GM12878 (cell line): ENCODE data around the gene EMC1. TPM values are rescaled to one million over a fixed set of nuclear protein-coding genes. Genes with fewer than 3 reads are reported as not detected.

Source experiments
- ATAC-seq: fragments of 200-7000 bp; cut with Tn5 transposase; 3 replicates; pipeline ENCODE4 v1.9.1; 2020; ENCODE audit warnings: mild to moderate bottlenecking, moderate library complexity
- BruUV-seq: library from RNA; stranded (reverse); fragments of 400-500 nt; replicated peaks from 2 replicates; lab custom pipeline; 2021; lab: Mats Ljungman, UMichigan
- CTCF ChIA-PET: fragments of 300-600 bp; sonication (Branson Sonifier 250); formaldehyde crosslinking; extraction: SDS; loops from one replicate; lab custom pipeline; 2021; ENCODE audit warnings: inconsistent platforms; lab: Yijun Ruan, JAX
- POLR2A ChIA-PET: fragments of 350-600 bp; formaldehyde crosslinking; extraction: SDS; loops from one replicate; lab custom pipeline; 2021; ENCODE audit warnings: inconsistent platforms; lab: Charles Lee
- RAD21 ChIA-PET: fragments of 300-600 bp; sonication (Branson Sonifier 250); formaldehyde crosslinking; loops from one replicate; lab custom pipeline; 2023; ENCODE audit warnings: antibody characterized with exemption; ENCODE audit not compliant: unreplicated experiment; lab: Charles Lee
- SMC1A ChIA-PET: fragments of 300-600 bp; sonication (Branson Sonifier 250); formaldehyde crosslinking; loops from one replicate; lab custom pipeline; 2023; ENCODE audit not compliant: unreplicated experiment, uncharacterized antibody; lab: Charles Lee
- DNase-seq: peaks from one replicate; pipeline ENCODE4 v3.0.0-alpha.2; 2011; ENCODE audit warnings: low read depth, low spot score
- FAIRE-seq: peaks from 3 replicates; lab custom pipeline; 2011; peaks lifted over from hg19 to GRCh38; lab: Jason Lieb, UNC
- H2AFZ ChIP-seq: 2 replicates; pipeline ENCODE4 v1.6.0; 2011; ENCODE audit warnings: low read depth, low read length, control low read depth; ENCODE audit not compliant: control insufficient read depth
- H3K27ac ChIP-seq: 2 replicates; pipeline ENCODE4 v1.5.1; 2011; ENCODE audit warnings: control low read depth; ENCODE audit not compliant: control insufficient read depth, insufficient read depth
- H3K27me3 ChIP-seq, 2 experiments: replicated peaks in 1 of 2; 2 replicates each; pipeline versions ENCODE4 v1.6.0 to v1.6.1; 2011; ENCODE audit warnings: low read length in 1 of 2; ENCODE audit not compliant: control insufficient read depth in 2 of 2, insufficient read depth in 2 of 2
- H3K36me3 ChIP-seq, 2 experiments: 2 replicates each; pipeline ENCODE4 v1.5.1; 2011; ENCODE audit warnings: low read length in 1 of 2; ENCODE audit not compliant: control insufficient read depth in 2 of 2, insufficient read depth in 2 of 2
- H3K4me1 ChIP-seq: 2 replicates; pipeline ENCODE4 v1.6.1; 2011; ENCODE audit warnings: mild to moderate bottlenecking, low read length, moderate library complexity, mixed read lengths; ENCODE audit not compliant: control insufficient read depth, insufficient read depth
- H3K4me2 ChIP-seq: 2 replicates; pipeline ENCODE4 v1.6.0; 2011; ENCODE audit warnings: control low read depth; ENCODE audit not compliant: control insufficient read depth, insufficient read depth
- H3K4me3 ChIP-seq: fragments of 200-600 bp; sonication (generic); 2 replicates; pipeline ENCODE4 v1.5.1; 2016
- H3K79me2 ChIP-seq: 2 replicates; pipeline ENCODE4 v1.6.0; 2011; ENCODE audit warnings: low read length; ENCODE audit not compliant: control insufficient read depth, insufficient read depth
- H3K9ac ChIP-seq: 2 replicates; pipeline ENCODE4 v1.8.0; 2011; ENCODE audit warnings: low read length, control low read depth, mixed read lengths; ENCODE audit not compliant: control insufficient read depth, insufficient read depth
- H3K9me3 ChIP-seq: replicated peaks from 3 replicates; pipeline ENCODE4 v1.5.1; 2011; ENCODE audit warnings: mild to moderate bottlenecking, low read length; ENCODE audit not compliant: control insufficient read depth, insufficient read depth
- H4K20me1 ChIP-seq: 2 replicates; pipeline ENCODE4 v1.6.0; 2011; ENCODE audit not compliant: control insufficient read depth, insufficient read depth
- CBFB ChIP-seq: IDR thresholded peaks from 2 replicates; pipeline ENCODE4 v1.6.1; 2016; ENCODE audit warnings: antibody characterized with exemption, low read depth
- CBX5 ChIP-seq: sonication (generic); IDR thresholded peaks from 2 replicates; pipeline ENCODE4 v1.6.1; 2016; ENCODE audit warnings: low read depth, moderate library complexity, mild to moderate bottlenecking, inconsistent platforms
- ELK1 ChIP-seq: IDR thresholded peaks from 2 replicates; pipeline ENCODE4 v1.6.1; 2012; ENCODE audit warnings: low read depth, low read length, improper control_type of control experiment
- GABPA ChIP-seq: IDR thresholded peaks from 2 replicates; pipeline ENCODE4 v1.6.1; 2014; ENCODE audit warnings: antibody characterized with exemption, low read depth, mild to moderate bottlenecking, inconsistent platforms
- HCFC1 ChIP-seq: fragments of 150-350 bp; IDR thresholded peaks from 2 replicates; pipeline ENCODE4 v1.6.1; 2014; ENCODE audit warnings: low read length
- MAX ChIP-seq: IDR thresholded peaks from 2 replicates; pipeline ENCODE4 v1.6.1; 2012; ENCODE audit warnings: low read depth, low read length, improper control_type of control experiment
- POLR2A ChIP-seq: IDR thresholded peaks from 2 replicates; pipeline ENCODE4 v1.6.1; 2011; ENCODE audit warnings: low read depth, mild to moderate bottlenecking, low read length
- POLR2AphosphoS5 ChIP-seq: IDR thresholded peaks from 2 replicates; pipeline ENCODE4 v1.6.1; 2011; ENCODE audit warnings: mild to moderate bottlenecking, low read length, inconsistent platforms
- RBBP5 ChIP-seq: fragments of 200-600 bp; sonication (generic); conservative IDR thresholded peaks from 2 replicates; pipeline ENCODE4 v1.6.1; 2016
- RELB ChIP-seq: fragments of 450-650 bp; IDR thresholded peaks from 2 replicates; pipeline ENCODE4 v1.6.1; 2017; ENCODE audit warnings: low read depth, mild to moderate bottlenecking, moderate library complexity
- TAF1 ChIP-seq: IDR thresholded peaks from 2 replicates; pipeline ENCODE4 v1.6.1; 2011; ENCODE audit warnings: mild to moderate bottlenecking, low read depth, low read length, borderline replicate concordance
- TCF3 ChIP-seq: IDR thresholded peaks from 2 replicates; pipeline ENCODE4 v1.6.1; 2012; ENCODE audit warnings: low read depth, mild to moderate bottlenecking, low read length, borderline replicate concordance; ENCODE audit not compliant: insufficient read depth
- ZNF24 ChIP-seq: fragments of 450-650 bp; IDR thresholded peaks from 2 replicates; pipeline ENCODE4 v1.6.1; 2017; ENCODE audit warnings: antibody characterized with exemption, mild to moderate bottlenecking
- WGBS: methylation state at CpG from one replicate; pipeline ENCODE4 v1.1.6; 2016; ENCODE audit warnings: low lambda C conversion rate; ENCODE audit not compliant: insufficient replicate concordance, insufficient coverage; ENCODE audit errors: missing lambda C conversion rate; 5-methylcytosine and 5-hydroxymethylcytosine counted together
- in situ Hi-C: fragments of 300-500 bp; cut with MboI; formaldehyde crosslinking; loops from 9 replicates; pipeline ENCODE4 v1.14.3; 2018; ENCODE audit warnings: mixed read lengths
- intact Hi-C: fragments of 100-400 bp; cut with micrococcal nuclease; formaldehyde crosslinking; loops from one replicate; pipeline ENCODE4 v1.14.2; 2022; ENCODE audit not compliant: unreplicated experiment
- polyA plus RNA-seq, 11 experiments: library from polyadenylated mRNA; depleted of rRNA in 4 of 11; unstranded in 6 of 11; stranded (reverse) in 5 of 11; fragments of >200 nt; fragmentation: Nextera tagmentation in 4 of 11; fragmentation: Illumina TruSeq in 1 of 11; extraction: Ambion mirVana in 4 of 11; extraction: Trizol in 1 of 11; gene quantifications; 1 replicate in 1 of 11; 2 replicates in 10 of 11; pipeline versions ENCODE4 v1.2.1 to v1.2.3, GENCODE V29; 2011 to 2016; ENCODE audit warnings: inconsistent platforms in 2 of 11, missing spikeins in 2 of 11, low read depth in 1 of 11
- total RNA-seq, 4 experiments: library from RNA; depleted of rRNA in 3 of 4; stranded (reverse); fragments of >200 nt in 3 of 4; fragmentation: Illumina TruSeq in 1 of 4; extraction: Trizol in 1 of 4; gene quantifications; 2 replicates each; pipeline versions ENCODE4 v1.2.1 to v1.2.3, GENCODE V29; 2013 to 2021
- TF ChIP-seq, protein P1 (sequence below): IDR thresholded peaks from 2 replicates; pipeline ENCODE4 v1.6.1; 2011; ENCODE audit warnings: borderline replicate concordance, low read depth, mild to moderate bottlenecking, moderate library complexity, mixed read lengths, low read length; ENCODE audit not compliant: insufficient read depth; ENCODE audit errors: extremely low read length
- TF ChIP-seq, protein P2 (sequence below): IDR thresholded peaks from 2 replicates; pipeline ENCODE4 v1.6.1; 2011; ENCODE audit warnings: mild to moderate bottlenecking, low read depth, low read length, moderate library complexity; ENCODE audit not compliant: insufficient replicate concordance

Gene EMC1
- total and polyA plus RNA-seq, 10 of the 15 experiments (the other 5 are each of a cell fraction or from before 2014, with no cell fraction given), result 12.2 to 43.6 (median 20.6) TPM

- H2AFZ ChIP-seq, result no peak overlapping the region
- in situ Hi-C loops, result no loop called here
- ChIA-PET CTCF (interaction anchor here (3.0 to 4.2 kb wide), 2 partner anchors 33 to 294 kb away, joined by 8 to 17 read pairs; no protein-coding TSS in a partner anchor), RAD21 (interaction anchor here (1.8 kb wide), 1 partner anchor 44 kb away, joined by 4 read pairs; the partner anchor contains the start of genes EMC1 and MRTO4), SMC1A (interaction anchor here (1.9 to 2.9 kb wide), 3 partner anchors 11 to 41 kb away, joined by 5 to 10 read pairs (median 7); no protein-coding TSS in a partner anchor), POLR2A (interaction anchor here (1.6 kb wide), 1 partner anchor 37 kb away, joined by 6 read pairs; no protein-coding TSS in a partner anchor)
- no TSS peak for BruUV-seq
- H3K9me3 ChIP-seq, result no peaks in the 10 kb centered on the region
- H3K36me3 ChIP-seq, result peaks cover 0 to 4% of the 10 kb centered on the region in 2 experiments; a peak in 1 of 4 replicates
- ATAC-seq (no peak), DNase-seq (no peak), FAIRE-seq (no peak)
- H3K4me2 ChIP-seq, result peak overlapping the region; percentile 56
- no peaks in the 10 kb centered on the region for H3K27me3 ChIP-seq
- H3K4me1 ChIP-seq, result peaks cover 16% of the 10 kb centered on the region
- intact Hi-C loops, result loop anchor here (10.0 kb wide), 1 partner anchor 252 kb away; the partner anchor contains the start of gene IFFO2
- no peak overlapping the region for H3K9ac ChIP-seq
- no peaks in the 10 kb centered on the region; the same call in 1 of the 2 replicates for H4K20me1 ChIP-seq
- TF ChIP-seq, protein P1, sequence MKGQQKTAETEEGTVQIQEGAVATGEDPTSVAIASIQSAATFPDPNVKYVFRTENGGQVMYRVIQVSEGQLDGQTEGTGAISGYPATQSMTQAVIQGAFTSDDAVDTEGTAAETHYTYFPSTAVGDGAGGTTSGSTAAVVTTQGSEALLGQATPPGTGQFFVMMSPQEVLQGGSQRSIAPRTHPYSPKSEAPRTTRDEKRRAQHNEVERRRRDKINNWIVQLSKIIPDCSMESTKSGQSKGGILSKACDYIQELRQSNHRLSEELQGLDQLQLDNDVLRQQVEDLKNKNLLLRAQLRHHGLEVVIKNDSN, result no peak
- TF ChIP-seq ZNF24 (no peak), MAX (no peak), TCF3 (no peak), GABPA (no peak), RBBP5 (no peak), POLR2AphosphoS5 (no peak), POLR2A (no peak), CBX5 (no peak), TAF1 (no peak), RELB (no peak), CBFB (no peak), ELK1 (no peak), HCFC1 (no peak)
- TF ChIP-seq, protein P2, sequence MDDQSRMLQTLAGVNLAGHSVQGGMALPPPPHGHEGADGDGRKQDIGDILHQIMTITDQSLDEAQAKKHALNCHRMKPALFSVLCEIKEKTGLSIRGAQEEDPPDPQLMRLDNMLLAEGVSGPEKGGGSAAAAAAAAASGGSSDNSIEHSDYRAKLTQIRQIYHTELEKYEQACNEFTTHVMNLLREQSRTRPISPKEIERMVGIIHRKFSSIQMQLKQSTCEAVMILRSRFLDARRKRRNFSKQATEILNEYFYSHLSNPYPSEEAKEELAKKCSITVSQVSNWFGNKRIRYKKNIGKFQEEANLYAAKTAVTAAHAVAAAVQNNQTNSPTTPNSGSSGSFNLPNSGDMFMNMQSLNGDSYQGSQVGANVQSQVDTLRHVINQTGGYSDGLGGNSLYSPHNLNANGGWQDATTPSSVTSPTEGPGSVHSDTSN, result no peak
- WGBS, result 14% methylated on average over 3 of the region's 3 CpGs
- no peak overlapping the region for H3K27ac ChIP-seq
- peaks cover 91% of the 10 kb centered on the region for H3K79me2 ChIP-seq
- peak overlapping the region; percentile 29; the same call in 1 of the 2 replicates for H3K4me3 ChIP-seq
Observed at GRCh38 chr1:19206947-19207346, 44.4 kb downstream of the EMC1 start.
